ACHN (cell line): ENCODE data around the gene CELA2A.
"Not testable (repeated sequence)": the region's sequence is repeated elsewhere in the genome, so short reads cannot be mapped to it uniquely, and the experiment has no call there.

Source experiments
- DNase-seq: peaks from one replicate; pipeline ENCODE4 v3.0.0-alpha.2; 2015
- in situ Hi-C: cut with HindIII; loops from 2 replicates; pipeline ENCODE4 v1.10.0; 2017; ENCODE audit warnings: low sequenced_read_pairs, low pct_ligation_motif_present, low pct_unique_long_range_greater_than_20kb

CELA2A gene

DNA sequence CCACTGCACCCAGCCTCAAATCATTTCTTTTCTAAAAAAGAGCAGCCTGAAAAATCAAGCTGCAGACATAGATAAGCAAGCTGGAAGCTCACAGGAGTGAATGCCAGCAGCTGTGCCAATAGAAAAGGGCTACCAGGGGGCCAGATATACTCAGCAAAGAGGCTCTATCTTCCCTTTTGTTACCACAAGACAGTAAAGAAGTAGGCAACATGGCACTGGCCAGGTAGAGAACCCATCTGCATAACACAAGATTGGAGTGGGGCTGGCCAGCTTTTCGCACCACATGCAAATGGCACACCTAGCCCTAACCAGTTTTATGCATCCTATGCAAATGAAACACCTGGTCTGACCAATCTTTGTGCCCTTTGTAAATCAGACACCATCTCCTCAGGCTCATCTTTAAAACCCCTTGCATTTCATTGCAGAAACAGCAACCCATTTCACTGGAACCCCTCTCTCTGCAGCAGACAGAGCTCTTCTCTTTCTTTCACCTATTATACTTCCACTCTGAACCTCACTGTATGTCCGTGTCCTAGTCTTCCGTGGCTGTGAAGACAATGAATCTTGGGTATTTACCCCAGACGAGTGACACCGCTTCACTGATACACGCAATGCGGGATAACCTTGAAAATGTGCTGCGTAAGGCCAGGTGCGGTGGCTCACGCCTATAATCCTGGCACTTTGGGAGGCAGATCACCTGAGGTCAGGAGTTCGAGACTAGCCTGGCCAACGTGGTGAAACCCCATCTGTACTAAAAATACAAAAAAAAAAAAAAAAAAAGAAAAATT, 52.4 kb downstream of the CELA2A start:
- in situ Hi-C loops, result no loop called here
- no peak for DNase-seq

DNA sequence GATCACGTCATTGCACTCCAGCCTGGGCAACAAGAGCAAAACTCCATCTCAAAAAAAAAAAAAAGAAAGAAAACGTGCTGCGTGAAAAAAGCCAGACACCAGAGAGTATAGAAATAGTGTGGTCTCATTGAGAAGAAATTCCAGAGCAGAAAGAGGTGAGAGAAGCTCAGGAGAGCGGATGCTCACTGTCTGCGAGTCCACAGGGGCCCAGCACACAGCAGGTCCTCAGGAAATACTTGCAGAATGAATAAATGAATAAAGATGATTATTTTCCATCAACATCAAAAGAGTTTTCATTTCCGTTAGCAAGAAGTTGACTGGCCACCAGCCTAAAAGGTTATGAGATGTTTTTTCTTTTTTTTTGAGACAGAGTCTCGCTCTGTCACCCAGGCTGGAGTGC, 53.1 kb downstream of the CELA2A start:
- DNase-seq, result no peak
- in situ Hi-C loops, result no loop called here

- in situ Hi-C loops, result no loop called here
- no peak for DNase-seq
Observed at GRCh38 chr1:15510611-15511405, 54.3 kb downstream of the CELA2A start.

DNA sequence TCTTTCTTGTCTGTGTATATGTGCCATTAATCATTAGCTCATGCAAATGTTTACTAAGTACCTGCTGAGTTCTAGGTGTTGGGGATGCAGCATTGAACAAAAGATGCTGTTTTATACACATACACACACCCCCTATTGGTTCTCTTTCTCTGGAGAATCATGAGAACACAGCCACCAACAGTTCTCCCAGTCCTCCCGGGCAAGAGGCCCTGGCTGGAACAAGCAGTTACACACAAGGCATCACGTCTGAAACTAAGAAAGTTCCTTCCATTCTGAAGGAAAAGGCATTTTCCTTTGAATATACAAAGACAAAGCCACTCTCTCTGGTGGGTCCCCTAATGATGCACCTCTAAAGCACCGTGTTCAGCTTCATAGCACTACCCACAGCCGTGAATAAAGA, 56.7 kb downstream of the CELA2A start:
- in situ Hi-C loops, result no loop called here
- DNase-seq, result no peak

DNA sequence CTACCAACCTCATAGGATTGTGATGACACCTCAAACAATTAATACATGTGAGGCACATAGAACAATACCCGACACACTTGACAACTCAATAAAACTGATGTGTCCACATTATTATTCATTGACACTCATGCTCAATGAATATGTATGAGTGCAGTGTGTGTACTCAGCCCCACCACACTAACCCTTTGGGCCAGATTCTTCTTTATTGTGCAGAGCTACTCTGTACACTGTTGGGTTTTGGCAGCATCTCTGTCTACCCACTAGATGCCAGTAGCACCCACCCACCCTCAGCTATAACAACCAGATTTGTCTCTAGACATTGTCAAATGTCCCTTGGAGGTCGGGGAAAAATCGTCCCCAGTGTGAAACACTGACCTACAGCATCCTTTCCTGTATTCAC, 57.4 kb downstream of the CELA2A start:
- no peak for DNase-seq
- in situ Hi-C loops, result no loop called here

GRCh38 chr1:15514557-15514956, 58.0 kb downstream of the CELA2A start:
- in situ Hi-C loops, result not testable (repeated sequence)

GRCh38 chr1:15515022-15515663, 58.6 kb downstream of the CELA2A start:
- no peak for DNase-seq
- in situ Hi-C loops, result no loop called here

More at GRCh38 chr1:15514557-15514956, 58.0 kb downstream of the CELA2A start:
- not testable (repeated sequence) for DNase-seq

DNA sequence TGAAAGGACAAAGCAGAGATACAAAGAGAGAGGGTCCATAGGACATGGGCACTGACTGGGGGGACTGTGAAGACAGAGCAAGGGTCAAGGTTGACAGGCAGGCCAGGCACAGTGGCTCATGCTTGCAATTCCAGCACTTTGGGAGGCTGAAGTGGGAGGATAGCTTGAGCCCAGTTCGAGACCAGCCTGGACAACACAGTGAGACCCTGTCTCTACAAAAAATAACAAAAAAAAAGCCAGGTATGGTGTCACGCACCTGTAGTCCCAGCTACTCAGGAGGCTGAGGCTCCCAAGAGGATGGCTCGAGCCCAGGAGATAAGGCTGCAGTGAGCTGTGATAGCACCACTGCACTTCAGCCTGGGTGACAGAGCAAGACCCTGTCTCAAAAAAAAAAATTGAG, 63.1 kb downstream of the CELA2A start:
- in situ Hi-C loops, result no loop called here
- DNase-seq, result no peak

- DNase-seq, in situ Hi-C loops: not testable (repeated sequence)
Observed at GRCh38 chr1:15521206-15521906, 64.8 kb downstream of the CELA2A start.
